ENCODE data around the gene HOXC12.

HOXC12 gene

DNA sequence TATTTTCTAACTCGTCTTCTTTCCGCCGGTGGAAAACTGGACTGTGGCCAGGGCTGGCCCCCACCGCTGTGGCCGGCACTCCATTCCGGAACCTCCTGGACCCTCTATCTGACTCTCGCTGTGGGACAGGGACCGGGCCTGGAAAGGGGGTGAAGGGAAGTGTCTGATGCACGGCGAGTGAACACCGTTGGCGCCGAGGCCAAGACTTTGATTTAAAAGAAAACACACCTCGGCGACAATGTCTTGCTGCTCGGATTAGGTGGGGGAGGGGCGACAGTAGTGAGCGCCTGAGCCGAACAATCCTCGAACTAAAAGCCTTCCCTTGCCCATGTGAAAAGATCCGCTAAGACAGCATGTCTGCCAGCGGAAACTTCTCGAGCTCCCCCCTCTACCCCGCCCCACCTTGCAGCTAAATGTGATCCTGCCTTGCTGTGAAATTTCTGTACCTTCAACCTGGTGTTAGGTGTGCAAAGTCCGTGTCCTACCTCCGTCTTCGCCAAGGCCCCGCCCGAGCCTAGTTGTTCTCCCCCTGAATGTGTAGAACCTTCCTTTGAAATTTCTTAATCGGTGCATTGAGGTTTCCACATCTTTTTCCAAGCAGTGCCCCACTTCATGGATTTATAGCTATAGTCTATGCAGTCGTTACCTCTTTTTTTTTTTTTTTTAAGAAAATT is 20.9 kb downstream of the HOXC12 start:
- peaks cover 24% of the 10 kb centered on the region for H3K9me3 ChIP-seq (ENCODE audit: insufficient read depth, low read depth, low read length)
- H3K79me2 ChIP-seq (ENCODE audit: control insufficient read depth, insufficient read depth, low read length, poor library complexity) = no peaks in the 10 kb centered on the region
- no peak overlapping the region for H3K9ac ChIP-seq (ENCODE audit: low read length)
- H3K27ac ChIP-seq (ENCODE audit: low read depth, low read length) = no peak overlapping the region
- no peaks in the 10 kb centered on the region for H3K79me1 ChIP-seq (ENCODE audit: low read length)
- no peak overlapping the region for H3K4me2 ChIP-seq (ENCODE audit: low read length)
- no peak overlapping the region for H2AFZ ChIP-seq (ENCODE audit: insufficient read depth, low read length, poor library complexity)
- no peak overlapping the region for H3K4me3 ChIP-seq (ENCODE audit: low read depth, low read length)
- H4K91ac ChIP-seq (ENCODE audit: low read depth, low read length) = no peak overlapping the region
- no peak overlapping the region for H2BK120ac ChIP-seq (ENCODE audit: insufficient read depth, low read length, poor library complexity)
- DNase-seq = no peak
- H4K12ac ChIP-seq (ENCODE audit: low read depth, low read length) = no peak overlapping the region
- no peak overlapping the region for H3K23ac ChIP-seq (ENCODE audit: low read length)
- H2AK5ac ChIP-seq (ENCODE audit: low read length) = no peak overlapping the region
- H4K8ac ChIP-seq (ENCODE audit: low read depth, low read length) = no peak overlapping the region
- no peak overlapping the region for H3K4ac ChIP-seq (ENCODE audit: low read depth, low read length)
- no CpG with 5 or more reads among the region's 31 CpGs for WGBS (ENCODE audit: extremely low coverage, insufficient coverage, insufficient read length)
- no peak overlapping the region for H3K14ac ChIP-seq (ENCODE audit: low read length)
- H3K18ac ChIP-seq (ENCODE audit: low read length) = no peak overlapping the region
- H3K4me1 ChIP-seq (ENCODE audit: control insufficient read depth in 1 of 2, insufficient read depth in 2 of 2, low read length in 2 of 2) = peaks cover 2 to 5% of the 10 kb centered on the region in 2 experiments
- no peak overlapping the region for H2BK12ac ChIP-seq (ENCODE audit: low read length)
- no peaks in the 10 kb centered on the region for H3K36me3 ChIP-seq (ENCODE audit: control insufficient read depth in 1 of 2, insufficient read depth in 2 of 2, low read length in 2 of 2)
- peaks cover 86% of the 10 kb centered on the region for H3K27me3 ChIP-seq (ENCODE audit: insufficient read depth, low read length)
- H2BK5ac ChIP-seq (ENCODE audit: low read depth, low read length, poor library complexity) = no peak overlapping the region

DNA sequence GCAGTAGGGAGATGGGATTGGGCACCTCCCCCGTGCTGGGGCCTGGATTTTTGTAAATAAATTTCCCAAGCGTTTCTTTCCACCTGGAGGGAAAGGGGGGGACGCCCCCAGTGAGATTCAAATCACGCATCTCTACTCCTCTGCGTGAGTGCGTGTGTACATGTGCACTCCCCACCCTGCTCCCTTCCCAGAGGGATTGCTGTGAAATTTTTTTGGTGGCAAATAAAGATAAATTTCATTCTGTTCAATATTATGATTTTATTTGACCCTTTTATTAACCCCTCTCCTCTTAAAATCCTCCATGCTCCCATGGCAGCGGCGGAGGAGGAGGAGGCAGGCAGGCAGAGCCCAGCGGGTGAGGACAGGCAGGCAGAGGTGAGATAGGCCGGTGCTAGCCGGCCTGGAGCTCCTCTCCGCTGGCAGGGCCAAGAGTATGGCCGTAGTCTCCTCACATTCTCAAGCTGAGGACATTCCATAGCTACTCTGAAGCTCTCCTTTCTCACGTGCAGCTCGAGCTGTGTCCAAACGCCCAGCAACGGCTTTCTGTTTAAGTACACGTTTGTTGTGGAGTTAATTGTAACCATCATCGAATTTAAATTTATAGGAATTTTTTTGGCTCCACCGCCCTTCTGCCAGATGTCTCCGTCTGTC is 21.6 kb downstream of the HOXC12 start:
- Histone ChIP-seq H3K14ac (ENCODE audit: low read length) (no peak overlapping the region), H3K27me3 (ENCODE audit: insufficient read depth, low read length) (peaks cover 87% of the 10 kb centered on the region), H3K9ac (ENCODE audit: low read length) (no peak overlapping the region), H3K4ac (ENCODE audit: low read depth, low read length) (no peak overlapping the region), H2AK5ac (ENCODE audit: low read length) (no peak overlapping the region), H3K79me2 (ENCODE audit: control insufficient read depth, insufficient read depth, low read length, poor library complexity) (no peaks in the 10 kb centered on the region), H3K79me1 (ENCODE audit: low read length) (no peaks in the 10 kb centered on the region), H4K8ac (ENCODE audit: low read depth, low read length) (no peak overlapping the region), H3K18ac (ENCODE audit: low read length) (no peak overlapping the region), H4K91ac (ENCODE audit: low read depth, low read length) (no peak overlapping the region), H3K4me2 (ENCODE audit: low read length) (no peak overlapping the region), H3K27ac (ENCODE audit: low read depth, low read length) (no peak overlapping the region), H2BK5ac (ENCODE audit: low read depth, low read length, poor library complexity) (no peak overlapping the region), H3K36me3 (ENCODE audit: control insufficient read depth in 1 of 2, insufficient read depth in 2 of 2, low read length in 2 of 2) (no peaks in the 10 kb centered on the region), H4K12ac (ENCODE audit: low read depth, low read length) (no peak overlapping the region), H3K4me1 (ENCODE audit: control insufficient read depth in 1 of 2, insufficient read depth in 2 of 2, low read length in 2 of 2) (peaks cover 2 to 5% of the 10 kb centered on the region in 2 experiments), H3K4me3 (ENCODE audit: low read depth, low read length) (no peak overlapping the region), H2BK120ac (ENCODE audit: insufficient read depth, low read length, poor library complexity) (no peak overlapping the region), H3K23ac (ENCODE audit: low read length) (no peak overlapping the region), H2AFZ (ENCODE audit: insufficient read depth, low read length, poor library complexity) (no peak overlapping the region), H3K9me3 (ENCODE audit: insufficient read depth, low read depth, low read length) (peaks cover 24% of the 10 kb centered on the region), H2BK12ac (ENCODE audit: low read length) (no peak overlapping the region)
- WGBS (ENCODE audit: extremely low coverage, insufficient coverage, insufficient read length) = no CpG with 5 or more reads among the region's 21 CpGs
- no peak for DNase-seq

DNA sequence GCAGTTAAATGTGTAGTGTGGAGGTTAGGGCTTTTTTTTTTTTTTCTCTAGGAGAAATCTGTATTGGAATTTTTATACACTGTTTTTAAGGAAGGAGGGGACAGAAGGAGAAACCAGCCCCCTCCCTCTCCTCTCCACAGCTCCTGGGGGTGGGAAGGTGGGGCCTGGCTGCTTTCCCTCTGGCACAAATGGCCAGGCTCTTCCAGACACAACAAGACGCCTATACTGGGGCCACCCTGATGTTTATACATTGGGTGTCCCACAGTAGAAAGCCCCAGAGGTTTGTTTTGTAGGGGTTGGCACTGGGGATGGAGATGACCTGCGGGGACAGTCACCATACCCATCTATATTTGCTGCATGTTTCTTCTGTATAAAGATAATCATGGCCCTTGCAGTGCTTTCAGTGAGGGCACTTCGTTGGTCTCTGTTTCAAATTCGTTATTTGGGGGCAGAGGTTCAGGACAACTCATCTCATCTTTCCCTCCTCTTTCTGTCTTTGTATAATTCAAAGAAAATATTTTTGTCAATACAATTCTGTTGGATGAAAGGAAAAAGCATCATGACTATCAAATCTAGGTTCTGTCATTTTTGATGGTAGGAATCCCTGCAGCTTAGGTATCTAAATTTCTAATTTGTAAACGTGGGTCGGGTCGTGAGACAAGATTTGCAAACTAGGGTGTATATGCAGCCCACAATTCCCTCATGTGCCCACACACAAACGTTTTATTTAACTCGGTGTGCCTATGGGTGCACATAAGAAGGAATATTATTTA is 22.3 kb downstream of the HOXC12 start:
- H3K36me3 ChIP-seq (ENCODE audit: control insufficient read depth in 1 of 2, insufficient read depth in 2 of 2, low read length in 2 of 2) = no peaks in the 10 kb centered on the region
- H2BK5ac ChIP-seq (ENCODE audit: low read depth, low read length, poor library complexity) = no peak overlapping the region
- H3K9me3 ChIP-seq (ENCODE audit: insufficient read depth, low read depth, low read length) = peaks cover 22% of the 10 kb centered on the region
- no peak overlapping the region for H4K8ac ChIP-seq (ENCODE audit: low read depth, low read length)
- no peak overlapping the region for H4K91ac ChIP-seq (ENCODE audit: low read depth, low read length)
- no peak overlapping the region for H3K14ac ChIP-seq (ENCODE audit: low read length)
- no peak overlapping the region for H3K4ac ChIP-seq (ENCODE audit: low read depth, low read length)
- H3K4me2 ChIP-seq (ENCODE audit: low read length) = no peak overlapping the region
- H3K23ac ChIP-seq (ENCODE audit: low read length) = no peak overlapping the region
- no peak overlapping the region for H4K12ac ChIP-seq (ENCODE audit: low read depth, low read length)
- H3K27ac ChIP-seq (ENCODE audit: low read depth, low read length) = no peak overlapping the region
- H2AK5ac ChIP-seq (ENCODE audit: low read length) = no peak overlapping the region
- WGBS (ENCODE audit: extremely low coverage, insufficient coverage, insufficient read length) = no CpG with 5 or more reads among the region's 9 CpGs
- H3K79me2 ChIP-seq (ENCODE audit: control insufficient read depth, insufficient read depth, low read length, poor library complexity) = no peaks in the 10 kb centered on the region
- H3K4me3 ChIP-seq (ENCODE audit: low read depth, low read length) = no peak overlapping the region
- DNase-seq = no peak
- H2BK120ac ChIP-seq (ENCODE audit: insufficient read depth, low read length, poor library complexity) = no peak overlapping the region
- no peak overlapping the region for H3K18ac ChIP-seq (ENCODE audit: low read length)
- no peaks in the 10 kb centered on the region for H3K79me1 ChIP-seq (ENCODE audit: low read length)
- peaks cover 2 to 5% of the 10 kb centered on the region in 2 experiments for H3K4me1 ChIP-seq (ENCODE audit: control insufficient read depth in 1 of 2, insufficient read depth in 2 of 2, low read length in 2 of 2)
- no peak overlapping the region for H2BK12ac ChIP-seq (ENCODE audit: low read length)
- H3K9ac ChIP-seq (ENCODE audit: low read length) = no peak overlapping the region
- peaks cover 89% of the 10 kb centered on the region for H3K27me3 ChIP-seq (ENCODE audit: insufficient read depth, low read length)
- H2AFZ ChIP-seq (ENCODE audit: insufficient read depth, low read length, poor library complexity) = no peak overlapping the region

DNA sequence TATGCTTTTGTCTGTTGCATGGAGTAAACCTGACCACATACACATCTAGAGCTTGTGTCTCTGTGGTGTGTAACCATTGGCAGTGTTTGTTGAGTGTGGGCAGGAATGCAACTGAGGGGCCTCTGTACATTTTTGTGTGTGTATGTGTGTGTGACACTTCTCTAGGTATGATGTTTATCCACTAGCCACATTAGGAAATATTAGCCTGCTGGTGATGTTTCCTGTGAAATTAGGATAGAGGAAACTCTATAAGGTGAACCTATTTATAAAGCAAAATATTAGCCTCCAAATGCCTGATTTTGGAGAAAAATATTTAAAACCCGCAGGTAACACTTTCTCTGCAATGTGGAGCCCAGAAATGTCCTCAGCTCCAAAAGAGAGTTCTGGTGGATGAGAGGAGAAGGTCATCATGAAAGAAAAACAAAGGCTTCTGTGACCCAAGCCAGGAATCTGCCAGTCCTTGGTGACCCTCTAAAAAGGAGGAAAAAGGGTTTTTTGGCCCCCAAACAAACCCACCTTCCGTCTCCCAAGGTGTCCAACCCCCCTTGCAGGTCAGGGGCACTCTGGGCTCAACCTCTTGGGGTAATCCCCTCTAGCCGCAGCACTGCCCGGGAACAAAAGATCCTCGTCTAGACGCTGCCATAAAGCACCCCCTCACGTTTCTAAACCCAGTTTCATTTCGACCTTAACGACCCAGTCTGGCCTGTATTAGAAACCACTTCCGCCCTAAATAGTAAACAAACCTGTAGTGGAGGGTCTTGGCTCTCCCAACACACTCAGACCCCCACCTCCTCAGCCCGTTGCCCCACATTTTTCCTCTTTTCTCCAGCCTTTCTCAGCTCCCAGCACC is 23.1 kb downstream of the HOXC12 start:
- Histone ChIP-seq H3K9ac (ENCODE audit: low read length) (no peak overlapping the region), H3K4me1 (ENCODE audit: control insufficient read depth in 1 of 2, insufficient read depth in 2 of 2, low read length in 2 of 2) (peaks cover 2 to 5% of the 10 kb centered on the region in 2 experiments), H4K8ac (ENCODE audit: low read depth, low read length) (no peak overlapping the region), H3K4me2 (ENCODE audit: low read length) (no peak overlapping the region), H3K14ac (ENCODE audit: low read length) (no peak overlapping the region), H3K23ac (ENCODE audit: low read length) (no peak overlapping the region), H3K79me1 (ENCODE audit: low read length) (no peaks in the 10 kb centered on the region), H4K12ac (ENCODE audit: low read depth, low read length) (no peak overlapping the region), H3K4ac (ENCODE audit: low read depth, low read length) (no peak overlapping the region), H3K27ac (ENCODE audit: low read depth, low read length) (no peak overlapping the region), H3K36me3 (ENCODE audit: control insufficient read depth in 1 of 2, insufficient read depth in 2 of 2, low read length in 2 of 2) (no peaks in the 10 kb centered on the region), H2AFZ (ENCODE audit: insufficient read depth, low read length, poor library complexity) (no peak overlapping the region), H2BK5ac (ENCODE audit: low read depth, low read length, poor library complexity) (no peak overlapping the region), H3K4me3 (ENCODE audit: low read depth, low read length) (no peak overlapping the region), H3K79me2 (ENCODE audit: control insufficient read depth, insufficient read depth, low read length, poor library complexity) (no peaks in the 10 kb centered on the region), H2BK120ac (ENCODE audit: insufficient read depth, low read length, poor library complexity) (no peak overlapping the region), H3K18ac (ENCODE audit: low read length) (no peak overlapping the region), H2AK5ac (ENCODE audit: low read length) (no peak overlapping the region), H3K9me3 (ENCODE audit: insufficient read depth, low read depth, low read length) (peaks cover 25% of the 10 kb centered on the region), H3K27me3 (ENCODE audit: insufficient read depth, low read length) (peaks cover 89% of the 10 kb centered on the region), H2BK12ac (ENCODE audit: low read length) (no peak overlapping the region), H4K91ac (ENCODE audit: low read depth, low read length) (no peak overlapping the region)
- no peak for DNase-seq
- no CpG with 5 or more reads among the region's 11 CpGs for WGBS (ENCODE audit: extremely low coverage, insufficient coverage, insufficient read length)
